GM21447 (cell line): ENCODE measurements around the gene TRAF3.
"Not testable (repeated sequence)": the region's sequence is repeated elsewhere in the genome, so short reads cannot be mapped to it uniquely, and the experiment has no call there.

Experiments
- ATAC-seq: cut with Tn5 transposase; IDR thresholded peaks from one replicate; pipeline ENCODE4 v1.9.1; 2021; ENCODE audit not compliant: unreplicated experiment

The TRAF3 gene

DNA sequence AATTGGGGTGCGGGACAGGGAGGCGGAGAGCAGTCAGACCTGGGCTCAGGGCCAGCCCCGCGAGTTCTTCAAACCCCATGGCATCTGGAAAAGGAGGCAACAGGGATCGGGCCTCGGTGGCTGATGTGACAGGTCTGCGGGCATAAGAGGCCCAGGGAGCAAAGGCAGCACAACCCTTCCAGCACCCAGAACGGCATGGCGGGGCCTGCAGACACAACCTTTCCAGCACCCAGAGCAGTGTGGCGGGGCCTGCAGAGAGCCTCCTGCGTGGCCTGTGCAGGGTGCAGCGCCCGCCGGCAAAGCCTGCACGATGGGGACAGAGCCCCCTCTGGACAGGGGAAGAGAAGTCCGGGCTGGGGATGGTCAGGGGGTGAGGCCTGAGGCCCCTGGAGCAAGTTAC lies 26.2 kb upstream of the TRAF3 start:
- no peak for ATAC-seq

GRCh38 chr14:102752239-102752847 lies 24.9 kb upstream of the TRAF3 start:
- ATAC-seq = no peak

GRCh38 chr14:102754370-102755262 lies 22.6 kb upstream of the TRAF3 start:
- peak; percentile 53 for ATAC-seq

GRCh38 chr14:102757646-102758045 lies 19.6 kb upstream of the TRAF3 start:
- no peak for ATAC-seq

DNA sequence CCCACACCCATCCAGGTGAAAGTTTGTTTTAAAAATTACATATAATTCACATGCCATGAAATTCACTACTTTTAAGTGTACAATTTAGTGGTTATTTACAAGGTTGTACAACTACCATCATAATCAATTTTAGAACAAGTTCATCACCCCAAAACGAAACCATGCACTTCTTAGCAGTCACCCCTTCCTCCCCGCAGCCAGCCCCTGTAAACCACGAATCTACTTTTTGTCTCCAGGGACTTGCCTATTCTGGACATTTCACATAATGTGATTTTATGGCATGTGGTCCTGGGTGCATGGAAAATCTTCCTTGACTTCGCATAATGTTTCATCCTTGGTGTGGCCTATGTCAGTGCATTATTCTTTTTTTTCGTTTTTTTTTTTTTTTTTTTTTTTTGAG lies 19.2 kb upstream of the TRAF3 start:
- ATAC-seq = no peak

- no peak for ATAC-seq
Observed at GRCh38 chr14:102759456-102760187, 17.6 kb upstream of the TRAF3 start.

- no peak for ATAC-seq
Observed at GRCh38 chr14:102760496-102761193, 16.6 kb upstream of the TRAF3 start.

DNA sequence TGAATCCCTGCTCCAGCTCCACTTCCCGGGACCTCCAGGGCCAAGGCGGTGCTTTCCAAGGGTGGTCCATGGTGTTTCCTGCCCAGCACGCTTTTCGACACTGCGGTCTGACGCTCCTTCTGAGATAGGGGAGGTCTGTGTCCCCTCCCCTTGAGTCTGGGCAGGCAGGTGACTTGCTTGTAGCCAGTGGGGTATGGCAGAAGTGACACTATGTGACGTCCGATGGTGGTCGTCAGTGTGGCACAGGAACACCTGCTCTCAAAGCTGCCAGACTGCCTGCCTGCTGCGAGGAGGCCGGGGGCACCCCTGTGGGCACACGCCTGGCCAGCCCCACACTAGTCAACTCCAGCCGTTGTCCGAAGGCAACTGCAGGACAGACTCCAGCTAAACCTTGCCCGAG lies 16.0 kb upstream of the TRAF3 start:
- ATAC-seq = no peak

GRCh38 chr14:102764220-102764671 lies 13.0 kb upstream of the TRAF3 start:
- ATAC-seq = peak; percentile 72

DNA sequence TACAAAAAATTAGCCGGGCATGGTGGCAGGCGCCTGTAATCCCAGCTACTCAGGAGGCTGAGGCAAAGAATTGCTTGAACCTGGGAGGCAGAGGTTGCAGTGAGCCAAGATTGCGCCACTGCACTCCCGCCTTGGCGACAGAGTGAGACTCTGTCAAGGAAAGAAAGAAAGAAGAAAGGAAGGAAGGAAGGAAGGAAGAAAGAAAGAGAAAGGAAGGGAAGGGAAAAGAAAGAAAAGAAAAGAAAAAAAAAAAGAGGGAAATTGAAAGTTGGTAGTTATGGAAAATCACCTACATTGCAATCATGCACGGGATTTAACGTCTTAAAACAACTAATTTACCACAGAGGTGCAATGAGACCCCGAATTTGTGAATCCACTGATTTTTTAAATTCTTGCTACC lies 11.5 kb upstream of the TRAF3 start:
- ATAC-seq = not testable (repeated sequence)

- ATAC-seq = peak; percentile 60
Observed at GRCh38 chr14:102768223-102769048, 8.8 kb upstream of the TRAF3 start.

GRCh38 chr14:102769049-102769327 lies 8.3 kb upstream of the TRAF3 start:
- no peak for ATAC-seq

GRCh38 chr14:102770147-102771123 lies 6.8 kb upstream of the TRAF3 start:
- no peak for ATAC-seq

GRCh38 chr14:102771144-102771543 lies 6.1 kb upstream of the TRAF3 start:
- ATAC-seq = no peak

- no peak for ATAC-seq
Observed at GRCh38 chr14:102772781-102773570, 4.3 kb upstream of the TRAF3 start.

- ATAC-seq = peak; percentile 39
Observed at GRCh38 chr14:102774391-102775153, 2.7 kb upstream of the TRAF3 start.

- no peak for ATAC-seq
Observed at GRCh38 chr14:102775855-102776760, 1.1 kb upstream of the TRAF3 start.
